Activated CD8-positive, alpha-beta memory T cell treated with anti-CD3 and anti-CD28 coated beads for 36 hours (primary cell): ENCODE measurements around the gene MDM4. TPM values are rescaled to one million over a fixed set of nuclear protein-coding genes. Genes with fewer than 3 reads are reported as not detected.

Experiments used
- CTCF ChIA-PET: fragments of 350-600 bp; sonication (Branson Sonifier 250); formaldehyde crosslinking; loops from one replicate; lab custom pipeline; 2021; ENCODE audit warnings: antibody characterized with exemption; lab: Charles Lee
- POLR2A ChIA-PET: fragments of 350-600 bp; sonication (Branson Sonifier 250); formaldehyde crosslinking; loops from one replicate; lab custom pipeline; 2021; ENCODE audit warnings: antibody characterized with exemption; lab: Charles Lee
- total RNA-seq, 2 experiments: library from RNA; stranded (reverse); gene quantifications; one replicate each; pipeline ENCODE4 v1.2.3, GENCODE V29; 2021

Gene MDM4
- total RNA-seq, 2 experiments from 2014 or later = 64.5 to 66.4 TPM

DNA sequence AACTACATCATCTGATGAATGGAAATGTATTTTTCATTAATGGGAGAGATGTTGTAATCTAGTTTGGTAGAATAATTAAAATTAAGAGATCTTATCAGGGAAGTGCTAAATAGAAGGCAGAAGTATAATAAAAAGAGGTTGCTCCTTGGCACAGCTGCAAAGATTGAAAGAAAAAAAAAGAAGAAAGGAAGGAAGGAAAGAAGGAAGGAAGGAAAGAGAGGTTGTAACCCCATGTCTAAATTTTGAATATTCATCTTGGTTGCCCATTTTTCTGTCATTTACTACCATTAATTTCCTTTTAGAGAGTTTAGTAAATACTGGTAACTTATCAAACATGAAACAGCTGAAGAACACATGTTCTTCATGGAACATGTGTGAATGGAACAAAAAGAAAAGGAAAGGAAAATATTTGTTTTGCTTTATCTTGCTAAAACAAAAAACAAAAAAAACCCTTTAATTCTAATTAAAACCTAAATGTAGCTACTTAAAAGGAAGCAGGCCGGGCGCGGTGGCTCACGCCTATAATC lies 10.5 kb upstream of the MDM4 start:
- CTCF ChIA-PET = interaction anchor here (1.1 to 17.2 kb wide), 7 partner anchors 11 to 127 kb away, joined by 3 to 397 read pairs (median 16); partner anchors contain the start of genes MDM4 and PIK3C2B
- POLR2A ChIA-PET = interaction anchor here (0.6 to 3.8 kb wide), 6 partner anchors 10 to 106 kb away, joined by 3 to 48 read pairs (median 9); partner anchors contain the start of genes MDM4 and PIK3C2B

- ChIA-PET POLR2A (interaction anchor here (0.6 to 3.8 kb wide), 8 partner anchors 10 to 111 kb away, joined by 3 to 48 read pairs (median 5); partner anchors contain the start of genes MDM4 and PIK3C2B), CTCF (interaction anchor here (0.7 to 17.2 kb wide), 8 partner anchors 10 to 128 kb away, joined by 3 to 397 read pairs (median 11); partner anchors contain the start of genes MDM4 and PIK3C2B)
Measured at GRCh38 chr1:204506201-204506968, 9.8 kb upstream of the MDM4 start.

DNA sequence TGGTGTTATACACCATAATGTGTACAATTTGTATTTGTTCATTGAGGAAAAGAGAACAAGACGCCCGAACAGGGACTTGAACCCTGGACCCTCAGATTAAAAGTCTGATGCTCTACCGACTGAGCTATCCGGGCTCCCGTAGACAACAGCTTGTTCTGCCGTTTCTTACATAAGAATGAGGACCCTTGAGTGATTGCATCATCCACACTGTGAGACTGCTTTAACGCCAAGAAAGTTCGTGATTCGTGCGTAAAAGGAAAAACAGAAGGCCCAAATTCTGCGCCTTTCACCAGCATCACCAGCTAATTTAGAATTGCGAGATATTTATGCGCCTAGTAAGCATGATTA lies 9.3 kb upstream of the MDM4 start:
- CTCF ChIA-PET = interaction anchor here (0.6 to 17.2 kb wide), 7 partner anchors 9 to 76 kb away, joined by 3 to 397 read pairs (median 16); partner anchors contain the start of genes MDM4 and PIK3C2B
- POLR2A ChIA-PET = interaction anchor here (0.6 to 3.8 kb wide), 8 partner anchors 9 to 111 kb away, joined by 3 to 48 read pairs (median 5); partner anchors contain the start of genes MDM4 and PIK3C2B

- POLR2A ChIA-PET = interaction anchor here (0.5 to 3.8 kb wide), 3 partner anchors 8 to 97 kb away, joined by 3 to 48 read pairs (median 6); partner anchors contain the start of gene MDM4
- CTCF ChIA-PET = interaction anchor here (0.6 to 17.2 kb wide), 7 partner anchors 9 to 109 kb away, joined by 3 to 397 read pairs (median 16); partner anchors contain the start of genes MDM4 and PIK3C2B
Measured at GRCh38 chr1:204507317-204508105, 8.7 kb upstream of the MDM4 start.

- POLR2A ChIA-PET = no interaction called here
- CTCF ChIA-PET = interaction anchor here (0.7 to 1.9 kb wide), 2 partner anchors 63 to 332 kb away, joined by 4 read pairs; no protein-coding TSS in a partner anchor
Measured at GRCh38 chr1:204509186-204509635, 7.0 kb upstream of the MDM4 start.

- ChIA-PET CTCF (no interaction called here), POLR2A (no interaction called here)
Measured at GRCh38 chr1:204511366-204511765, 4.8 kb upstream of the MDM4 start.

DNA sequence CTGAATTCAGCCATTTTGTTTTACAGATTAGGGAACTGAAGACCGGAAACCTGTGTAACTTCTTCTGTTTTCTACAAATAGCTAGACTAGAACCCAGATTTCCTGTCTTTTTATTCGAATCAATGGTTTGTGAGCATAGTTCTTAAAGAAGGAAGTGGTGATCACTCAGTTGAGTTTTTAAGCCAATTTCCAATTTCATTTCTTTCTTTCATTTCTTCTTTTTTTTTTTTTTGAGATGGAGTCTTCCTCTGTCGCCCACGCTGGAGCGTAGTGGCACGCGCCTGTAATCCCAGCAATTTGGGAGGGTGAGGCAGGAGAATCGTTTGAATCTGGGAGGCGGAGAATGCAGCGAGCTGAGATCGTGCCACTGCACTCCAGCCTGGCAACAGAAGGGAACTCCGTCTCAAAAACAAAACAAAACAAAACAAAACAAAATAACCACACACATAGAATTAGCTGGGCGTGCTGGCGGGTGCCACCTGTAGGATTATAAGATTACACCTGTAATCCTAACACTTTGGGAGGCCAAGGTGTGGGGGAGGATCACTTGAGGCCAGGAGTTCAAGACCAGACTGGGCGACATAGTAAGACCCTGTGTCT lies 3.0 kb upstream of the MDM4 start:
- POLR2A ChIA-PET = interaction anchor here (0.7 kb wide), 1 partner anchor 21 kb away, joined by 4 read pairs; no protein-coding TSS in a partner anchor
- CTCF ChIA-PET = interaction anchor here (0.7 to 2.1 kb wide), 5 partner anchors 10 to 82 kb away, joined by 3 to 8 read pairs (median 4); no protein-coding TSS in a partner anchor

DNA sequence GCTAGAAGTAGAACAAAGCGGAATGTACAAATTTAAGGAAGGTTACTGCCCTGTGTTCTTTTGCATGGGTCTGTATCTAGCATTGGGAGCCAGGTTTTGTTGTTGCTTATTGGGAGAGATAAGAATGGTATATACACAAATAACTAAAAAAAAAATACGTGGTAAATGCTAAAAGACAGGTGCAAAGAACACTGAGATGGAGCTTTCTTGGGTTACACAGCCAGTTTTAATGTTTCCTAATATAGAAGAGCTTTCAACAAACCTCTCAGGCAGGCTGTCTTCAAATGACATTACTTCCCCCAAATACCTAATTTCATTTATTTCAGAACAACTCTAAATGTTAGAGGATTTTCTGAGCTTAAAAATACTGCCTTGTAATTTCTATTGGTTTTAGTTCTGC lies 1.4 kb upstream of the MDM4 start:
- ChIA-PET CTCF (interaction anchor here (1.0 to 1.7 kb wide), 2 partner anchors 12 to 21 kb away, joined by 4 to 7 read pairs; partner anchors contain the start of gene PIK3C2B), POLR2A (interaction anchor here (0.6 to 2.3 kb wide), 3 partner anchors 8 to 309 kb away, joined by 3 to 48 read pairs (median 21); partner anchors contain the start of gene PIK3C2B)

- ChIA-PET CTCF (interaction anchor here (2.5 kb wide), 1 partner anchor 10 kb away, joined by 33 read pairs; no protein-coding TSS in a partner anchor), POLR2A (interaction anchor here (0.7 to 1.1 kb wide), 5 partner anchors 11 to 604 kb away, joined by 3 read pairs; partner anchors contain the start of gene RBBP5)
Measured at GRCh38 chr1:204517382-204517781, 1.2 kb downstream of the MDM4 start.

- ChIA-PET POLR2A (interaction anchor here (0.9 kb wide), 1 partner anchor 15 kb away, joined by 3 read pairs; no protein-coding TSS in a partner anchor), CTCF (no interaction called here)
Measured at GRCh38 chr1:204520834-204521709, 4.9 kb downstream of the MDM4 start.

GRCh38 chr1:204521941-204522521 lies 5.8 kb downstream of the MDM4 start:
- ChIA-PET CTCF (interaction anchor here (0.7 kb wide), 1 partner anchor 623 kb away, joined by 3 read pairs; no protein-coding TSS in a partner anchor), POLR2A (interaction anchor here (0.6 kb wide), 1 partner anchor 9 kb away, joined by 3 read pairs; no protein-coding TSS in a partner anchor)

GRCh38 chr1:204523605-204524215 lies 7.5 kb downstream of the MDM4 start:
- ChIA-PET POLR2A (no interaction called here), CTCF (interaction anchor here (1.1 kb wide), 1 partner anchor 283 kb away, joined by 4 read pairs; no protein-coding TSS in a partner anchor)

DNA sequence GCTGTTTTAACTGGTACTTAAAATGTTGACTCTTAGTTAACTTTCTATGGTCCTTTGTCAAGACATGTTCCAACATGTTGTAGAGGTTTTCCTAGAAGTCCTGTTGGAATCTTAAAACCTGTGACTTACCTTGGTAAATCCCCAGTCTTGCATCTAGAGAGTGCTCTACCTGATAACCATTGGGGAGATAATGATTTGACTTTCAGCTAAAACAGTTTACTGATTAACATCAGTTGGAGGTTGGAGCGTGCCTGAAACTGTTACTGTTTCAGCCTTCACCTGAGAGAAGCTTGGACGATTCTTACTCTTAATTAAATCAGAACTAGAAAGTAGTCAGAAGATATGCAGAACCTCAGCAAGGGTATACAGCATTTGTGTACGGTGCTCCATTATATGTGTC lies 8.8 kb downstream of the MDM4 start:
- ChIA-PET POLR2A (no interaction called here), CTCF (no interaction called here)

- CTCF ChIA-PET = interaction anchor here (0.5 to 1.2 kb wide), 3 partner anchors 26 to 279 kb away, joined by 3 to 4 read pairs (median 4); no protein-coding TSS in a partner anchor
- POLR2A ChIA-PET = interaction anchor here (0.6 to 0.9 kb wide), 2 partner anchors 11 to 12 kb away, joined by 3 read pairs; partner anchors contain the start of gene MDM4
Measured at GRCh38 chr1:204528241-204528640, 12.0 kb downstream of the MDM4 start.

- CTCF ChIA-PET = interaction anchor here (1.1 to 1.2 kb wide), 2 partner anchors 26 to 278 kb away, joined by 4 read pairs; no protein-coding TSS in a partner anchor
- POLR2A ChIA-PET = interaction anchor here (0.9 kb wide), 1 partner anchor 11 kb away, joined by 3 read pairs; no protein-coding TSS in a partner anchor
Measured at GRCh38 chr1:204528677-204529076, 12.5 kb downstream of the MDM4 start.
